HG03025 (cell line): ENCODE data around the gene EWSR1.
"Not testable (repeated sequence)": the region's sequence is repeated elsewhere in the genome, so short reads cannot be mapped to it uniquely, and the experiment has no call there.

Experiments used
- ATAC-seq: cut with Tn5 transposase; IDR thresholded peaks from one replicate; pipeline ENCODE4 v1.9.1; 2021; ENCODE audit warnings: mild to moderate bottlenecking, moderate library complexity; ENCODE audit not compliant: unreplicated experiment, low FRiP score

The EWSR1 gene

GRCh38 chr22:29331658-29332300, 63.7 kb downstream of the EWSR1 start:
- ATAC-seq, result no peak

- no peak for ATAC-seq
These were observed 64.9 kb downstream of the EWSR1 start for GRCh38 chr22:29332886-29333496.

GRCh38 chr22:29334148-29334547, 66.1 kb downstream of the EWSR1 start:
- ATAC-seq, result no peak

- no peak for ATAC-seq
These were observed 66.8 kb downstream of the EWSR1 start for GRCh38 chr22:29334696-29335344.

GRCh38 chr22:29335656-29336055, 67.6 kb downstream of the EWSR1 start:
- ATAC-seq, result no peak

- ATAC-seq, result no peak
These were observed 68.9 kb downstream of the EWSR1 start for GRCh38 chr22:29336751-29337490.

- ATAC-seq, result no peak
These were observed 69.7 kb downstream of the EWSR1 start for GRCh38 chr22:29337631-29338284.

GRCh38 chr22:29338398-29338797, 70.3 kb downstream of the EWSR1 start:
- no peak for ATAC-seq

- ATAC-seq, result no peak
These were observed 71.5 kb downstream of the EWSR1 start for GRCh38 chr22:29339381-29340235.

- no peak for ATAC-seq
These were observed 72.5 kb downstream of the EWSR1 start for GRCh38 chr22:29340566-29340965.

GRCh38 chr22:29341056-29341848, 73.2 kb downstream of the EWSR1 start:
- ATAC-seq, result no peak

- no peak for ATAC-seq
These were observed 73.7 kb downstream of the EWSR1 start for GRCh38 chr22:29341849-29342127.

GRCh38 chr22:29342177-29342576, 74.1 kb downstream of the EWSR1 start:
- no peak for ATAC-seq

GRCh38 chr22:29342577-29343312, 74.7 kb downstream of the EWSR1 start:
- ATAC-seq, result no peak

- no peak for ATAC-seq
These were observed 75.3 kb downstream of the EWSR1 start for GRCh38 chr22:29343313-29343805.

GRCh38 chr22:29344137-29344536, 76.1 kb downstream of the EWSR1 start:
- no peak for ATAC-seq

GRCh38 chr22:29344889-29345288, 76.8 kb downstream of the EWSR1 start:
- not testable (repeated sequence) for ATAC-seq

GRCh38 chr22:29345932-29346331, 77.9 kb downstream of the EWSR1 start:
- ATAC-seq, result no peak
